Natural killer cell (primary cell): Measurements from ENCODE around the gene PDE10A. TPM values are rescaled to one million over a fixed set of nuclear protein-coding genes. Genes with fewer than 3 reads are reported as not detected.

Experiments
- ATAC-seq, 3 donors: fragments of 150-1000 bp in 2 of 3; fragments of 200-7000 bp in 1 of 3; cut with Tn5 transposase; 1 replicate in 1 of 3; 2 replicates in 2 of 3; pipeline ENCODE4 v1.10.0; 2021; ENCODE audit warnings: mild to moderate bottlenecking in 2 of 3, moderate library complexity in 2 of 3
- DNase-seq, 2 donors: peaks; one replicate each; pipeline versions ENCODE4 v3.0.0 to v3.0.0-alpha.2; 2013 to 2021; ENCODE audit warnings: mixed read lengths in 1 of 2
- H3K27ac ChIP-seq: one replicate; pipeline ENCODE4 v1.5.1; 2013; ENCODE audit warnings: mild to moderate bottlenecking, low read length
- H3K27me3 ChIP-seq: one replicate; pipeline ENCODE4 v1.6.1; 2013; ENCODE audit warnings: low read length; ENCODE audit not compliant: control insufficient read depth, insufficient read depth
- H3K36me3 ChIP-seq: one replicate; pipeline ENCODE4 v1.6.1; 2013; ENCODE audit warnings: low read length; ENCODE audit not compliant: control insufficient read depth, insufficient read depth
- H3K4me1 ChIP-seq: one replicate; pipeline ENCODE4 v1.6.1; 2013; ENCODE audit warnings: low read length; ENCODE audit not compliant: control insufficient read depth, insufficient read depth
- H3K4me3 ChIP-seq: one replicate; pipeline ENCODE4 v1.5.1; 2013; ENCODE audit warnings: low read length
- H3K9me3 ChIP-seq: one replicate; pipeline ENCODE4 v1.6.1; 2013; ENCODE audit warnings: low read length; ENCODE audit not compliant: control insufficient read depth, insufficient read depth
- H3K27ac Mint-ChIP-seq, 2 donors: one replicate each; pipeline ENCODE4 v1.8.0; 2022; ENCODE audit warnings: mild to moderate bottlenecking in 2 of 2, mixed read lengths in 2 of 2, moderate library complexity in 1 of 2
- H3K27me3 Mint-ChIP-seq, 2 donors: one replicate each; pipeline ENCODE4 v1.8.0; 2022; ENCODE audit warnings: low read depth in 2 of 2, mixed read lengths in 2 of 2
- H3K36me3 Mint-ChIP-seq: one replicate; pipeline ENCODE4 v1.8.0; 2022; ENCODE audit warnings: mixed read lengths
- H3K4me1 Mint-ChIP-seq, 2 donors: one replicate each; pipeline ENCODE4 v1.8.0; 2022; ENCODE audit warnings: mixed read lengths in 2 of 2
- H3K4me3 Mint-ChIP-seq: one replicate; pipeline ENCODE4 v1.8.0; 2022; ENCODE audit warnings: mild to moderate bottlenecking, moderate library complexity, mixed read lengths
- H3K9me3 Mint-ChIP-seq, 2 donors: one replicate each; pipeline ENCODE4 v1.8.0; 2022; ENCODE audit warnings: mixed read lengths in 2 of 2
- WGBS: methylation state at CpG from one replicate; pipeline ENCODE4 v1.1.7; 2013; ENCODE audit warnings: missing lambda C conversion rate; ENCODE audit not compliant: insufficient coverage; 5-methylcytosine and 5-hydroxymethylcytosine counted together
- intact Hi-C: fragments of 100-400 bp; cut with micrococcal nuclease; formaldehyde crosslinking; loops from one replicate; pipeline ENCODE4 v1.14.2; 2022
- total RNA-seq, 4 donors: library from RNA; stranded (reverse); fragments of 120-200 nt in 1 of 4; gene quantifications; one replicate each; pipeline versions ENCODE4 v1.2.3 to v1.2.4, GENCODE V29; 2013 to 2022
- TF ChIP-seq, protein P1 (sequence below): fragments of 200-600 bp; IDR thresholded peaks from one replicate; pipeline ENCODE4 v1.8.0; 2022; ENCODE audit warnings: antibody characterized with exemption

The PDE10A gene
- total RNA-seq, 3 donors from 2014 or later (not counting 1 experiment from before 2014, with no cell fraction given): not detected

DNA sequence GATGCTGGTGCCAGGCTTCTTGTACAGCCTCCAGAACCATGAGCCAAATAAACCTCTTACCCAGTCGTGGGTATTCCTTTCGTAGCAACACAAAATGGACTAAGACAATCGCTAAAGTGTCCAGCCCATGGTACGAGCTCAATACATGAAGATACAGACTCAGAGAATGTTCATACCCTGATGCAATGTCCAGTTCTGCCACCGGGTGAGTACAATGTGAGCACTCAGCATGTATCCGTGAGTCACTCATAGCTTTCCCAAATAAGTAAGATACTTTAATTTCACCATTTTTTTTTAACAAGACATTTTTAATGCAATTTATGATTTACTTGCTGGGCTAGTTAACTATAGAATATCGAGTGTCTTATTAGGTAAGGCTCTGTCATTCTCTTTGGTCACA lies 26.7 kb upstream of the PDE10A start:
- no peaks in the 10 kb centered on the region for H3K36me3 Mint-ChIP-seq

DNA sequence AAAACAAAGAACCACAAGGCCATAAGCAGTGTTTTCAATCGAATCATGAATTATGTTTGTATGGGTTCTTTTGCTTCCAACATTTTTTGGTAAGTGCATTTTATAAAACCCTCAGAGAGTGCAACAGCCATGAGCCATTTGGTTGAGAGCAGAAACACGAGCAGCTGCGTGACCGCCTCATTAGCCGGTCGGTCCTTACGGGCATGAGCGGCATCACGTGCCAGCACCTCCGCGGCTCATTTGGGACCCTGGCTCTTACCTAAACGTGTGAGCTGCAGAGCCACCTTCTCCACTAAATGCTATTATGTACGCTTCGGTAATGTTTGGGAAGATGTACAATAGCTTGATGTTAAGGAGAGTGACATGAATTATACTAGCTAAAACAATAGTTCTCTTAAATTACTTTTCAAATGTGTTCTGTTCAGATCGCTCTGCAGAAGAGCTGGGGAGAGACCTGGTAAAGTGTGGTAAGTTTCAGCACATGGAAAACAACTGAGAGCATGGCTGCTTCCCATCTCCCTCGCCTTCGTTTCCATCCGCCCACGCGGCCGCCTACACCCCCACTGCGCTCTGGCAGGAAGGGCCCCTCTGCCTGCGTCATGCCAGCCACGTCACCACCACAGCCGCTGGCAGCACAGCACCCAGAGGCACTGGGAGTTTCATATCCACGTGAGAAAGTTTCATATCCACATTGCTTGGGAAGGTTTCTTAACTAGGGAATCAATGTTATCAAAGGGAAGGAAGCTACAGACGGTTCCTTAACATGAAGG lies 23.7 kb upstream of the PDE10A start:
- Mint-ChIP-seq H3K9me3 (peaks cover 2 to 5% of the 10 kb centered on the region in 2 donors), H3K4me3 (no peak overlapping the region), H3K36me3 (no peaks in the 10 kb centered on the region), H3K27ac (no peak overlapping the region), H3K4me1 (no peaks in the 10 kb centered on the region), H3K27me3 (peaks cover 0 to 2% of the 10 kb centered on the region in 2 donors)
- Histone ChIP-seq H3K4me3 (no peak overlapping the region), H3K27me3 (no peaks in the 10 kb centered on the region), H3K36me3 (no peaks in the 10 kb centered on the region), H3K9me3 (no peaks in the 10 kb centered on the region), H3K4me1 (no peaks in the 10 kb centered on the region), H3K27ac (no peak overlapping the region)
- TF ChIP-seq, protein P1, sequence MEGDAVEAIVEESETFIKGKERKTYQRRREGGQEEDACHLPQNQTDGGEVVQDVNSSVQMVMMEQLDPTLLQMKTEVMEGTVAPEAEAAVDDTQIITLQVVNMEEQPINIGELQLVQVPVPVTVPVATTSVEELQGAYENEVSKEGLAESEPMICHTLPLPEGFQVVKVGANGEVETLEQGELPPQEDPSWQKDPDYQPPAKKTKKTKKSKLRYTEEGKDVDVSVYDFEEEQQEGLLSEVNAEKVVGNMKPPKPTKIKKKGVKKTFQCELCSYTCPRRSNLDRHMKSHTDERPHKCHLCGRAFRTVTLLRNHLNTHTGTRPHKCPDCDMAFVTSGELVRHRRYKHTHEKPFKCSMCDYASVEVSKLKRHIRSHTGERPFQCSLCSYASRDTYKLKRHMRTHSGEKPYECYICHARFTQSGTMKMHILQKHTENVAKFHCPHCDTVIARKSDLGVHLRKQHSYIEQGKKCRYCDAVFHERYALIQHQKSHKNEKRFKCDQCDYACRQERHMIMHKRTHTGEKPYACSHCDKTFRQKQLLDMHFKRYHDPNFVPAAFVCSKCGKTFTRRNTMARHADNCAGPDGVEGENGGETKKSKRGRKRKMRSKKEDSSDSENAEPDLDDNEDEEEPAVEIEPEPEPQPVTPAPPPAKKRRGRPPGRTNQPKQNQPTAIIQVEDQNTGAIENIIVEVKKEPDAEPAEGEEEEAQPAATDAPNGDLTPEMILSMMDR: no peak
- ATAC-seq (no peak), DNase-seq (no peak)
- intact Hi-C loops: no loop called here
- 93% methylated on average over 25 of the region's 27 CpGs for WGBS

More for the DNA sequence above, 26.7 kb upstream of the PDE10A start:
- peaks cover 0 to 2% of the 10 kb centered on the region in 2 donors for H3K9me3 Mint-ChIP-seq
- H3K4me3 ChIP-seq: no peak overlapping the region
- DNase-seq: no peak
- H3K27ac ChIP-seq: no peak overlapping the region
- intact Hi-C loops: no loop called here
- no peaks in the 10 kb centered on the region for H3K4me1 Mint-ChIP-seq
- TF ChIP-seq, protein P1: no peak
- H3K27ac Mint-ChIP-seq: no peak overlapping the region
- no peak overlapping the region for H3K4me3 Mint-ChIP-seq
- H3K9me3 ChIP-seq: no peaks in the 10 kb centered on the region
- H3K36me3 ChIP-seq: no peaks in the 10 kb centered on the region
- 81% methylated on average over 7 of the region's 7 CpGs for WGBS
- ATAC-seq: no peak
- peaks cover under 1 to 2% of the 10 kb centered on the region in 2 donors for H3K27me3 Mint-ChIP-seq
- no peaks in the 10 kb centered on the region for H3K27me3 ChIP-seq
- H3K4me1 ChIP-seq: no peaks in the 10 kb centered on the region

DNA sequence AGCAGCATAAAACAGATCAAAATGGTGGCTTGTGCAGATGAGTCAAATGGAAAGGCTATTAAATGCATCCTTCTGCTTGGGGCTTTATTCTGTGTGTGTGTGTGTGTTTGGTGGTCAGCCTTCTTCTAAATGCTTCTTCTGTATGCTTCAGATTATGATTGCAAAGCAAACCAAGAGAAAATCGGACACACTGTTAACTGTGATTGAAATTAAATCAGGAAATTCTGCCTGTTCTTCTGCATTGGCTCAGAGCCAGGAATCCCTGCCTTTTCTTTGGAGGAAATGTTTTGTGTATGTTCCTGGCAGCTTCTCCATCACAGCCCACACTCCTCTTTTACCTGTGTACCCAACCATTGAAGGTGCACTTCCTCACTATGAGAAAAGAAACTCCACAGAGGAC lies 22.3 kb upstream of the PDE10A start:
- TF ChIP-seq, protein P1: no peak
- Histone ChIP-seq H3K27me3 (no peaks in the 10 kb centered on the region), H3K4me3 (no peak overlapping the region), H3K36me3 (no peaks in the 10 kb centered on the region), H3K4me1 (no peaks in the 10 kb centered on the region), H3K9me3 (no peaks in the 10 kb centered on the region), H3K27ac (no peak overlapping the region)
- H3K27ac Mint-ChIP-seq: no peak overlapping the region
- no peaks in the 10 kb centered on the region for H3K36me3 Mint-ChIP-seq
- ATAC-seq (no peak), DNase-seq (no peak)
- H3K4me3 Mint-ChIP-seq: no peak overlapping the region
- no peaks in the 10 kb centered on the region for H3K4me1 Mint-ChIP-seq
- peaks cover 2 to 5% of the 10 kb centered on the region in 2 donors for H3K9me3 Mint-ChIP-seq
- peaks cover 0 to 2% of the 10 kb centered on the region in 2 donors for H3K27me3 Mint-ChIP-seq
- WGBS: 86% methylated on average over 1 of the region's 1 CpG
- intact Hi-C loops: no loop called here

DNA sequence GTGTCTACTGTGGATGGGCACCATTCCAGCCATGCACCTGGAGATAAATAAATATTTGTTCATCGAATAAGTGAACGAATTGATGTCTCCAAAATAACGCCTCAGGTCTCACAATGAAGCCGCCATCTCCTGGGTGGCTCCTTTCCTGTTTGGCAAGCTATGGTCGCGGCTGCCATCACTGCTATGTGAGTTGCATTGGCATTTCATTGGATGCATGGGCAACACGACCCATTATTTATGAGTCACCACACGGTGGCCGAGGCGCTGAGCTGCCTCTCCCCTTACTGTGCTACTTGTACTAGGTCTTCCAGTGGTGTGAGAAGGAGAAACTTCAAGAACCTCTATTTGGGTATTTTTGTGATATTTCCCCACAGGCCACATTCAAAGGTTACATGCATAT lies 21.3 kb upstream of the PDE10A start:
- Mint-ChIP-seq H3K36me3 (no peaks in the 10 kb centered on the region), H3K4me1 (no peaks in the 10 kb centered on the region), H3K27ac (no peak overlapping the region), H3K4me3 (no peak overlapping the region), H3K27me3 (no peaks in the 10 kb centered on the region), H3K9me3 (peaks cover 2 to 3% of the 10 kb centered on the region in 2 donors)
- H3K4me1 ChIP-seq: no peaks in the 10 kb centered on the region
- TF ChIP-seq, protein P1: no peak
- H3K9me3 ChIP-seq: no peaks in the 10 kb centered on the region
- H3K27me3 ChIP-seq: no peaks in the 10 kb centered on the region
- WGBS: 90% methylated on average over 10 of the region's 10 CpGs
- intact Hi-C loops: no loop called here
- H3K27ac ChIP-seq: no peak overlapping the region
- no peak for DNase-seq
- H3K36me3 ChIP-seq: no peaks in the 10 kb centered on the region
- H3K4me3 ChIP-seq: no peak overlapping the region
- no peak for ATAC-seq
